Activated CD8-positive, alpha-beta memory T cell treated with anti-CD3 and anti-CD28 coated beads for 1 hour (primary cell): ENCODE measurements around the gene SLC29A2.
"Not testable (repeated sequence)": the region's sequence is repeated elsewhere in the genome, so short reads cannot be mapped to it uniquely, and the experiment has no call there.

Source experiments
- DNase-seq, 2 donors: peaks; one replicate each; pipeline ENCODE4 v3.0.0-alpha.2; 2020; ENCODE audit warnings: low read depth in 1 of 2; ENCODE audit errors: extremely low read depth in 1 of 2

The SLC29A2 gene

DNA sequence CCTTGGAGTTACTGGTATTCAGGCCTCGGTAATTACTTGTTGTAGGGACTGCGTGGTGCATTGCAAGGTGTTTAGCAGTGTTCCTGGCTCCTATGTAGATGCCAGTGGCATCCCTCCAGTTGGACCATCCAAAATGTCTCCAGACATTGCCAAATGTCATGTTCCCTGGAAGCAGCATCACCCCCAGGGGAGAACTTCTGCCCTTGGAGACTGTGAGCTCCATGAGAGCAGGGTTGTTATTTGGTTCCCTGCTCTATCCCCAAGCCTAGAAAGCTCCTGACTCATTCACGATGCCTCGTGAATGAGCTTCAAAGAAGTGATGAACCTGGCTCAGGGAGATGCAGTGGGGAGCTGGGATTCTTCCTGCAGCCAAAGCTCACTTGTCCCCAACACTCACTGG is 50.0 kb downstream of the SLC29A2 start:
- no peak for DNase-seq

- not testable (repeated sequence) for DNase-seq
These were observed 50.8 kb downstream of the SLC29A2 start for GRCh38 chr11:66320748-66321147.

DNA sequence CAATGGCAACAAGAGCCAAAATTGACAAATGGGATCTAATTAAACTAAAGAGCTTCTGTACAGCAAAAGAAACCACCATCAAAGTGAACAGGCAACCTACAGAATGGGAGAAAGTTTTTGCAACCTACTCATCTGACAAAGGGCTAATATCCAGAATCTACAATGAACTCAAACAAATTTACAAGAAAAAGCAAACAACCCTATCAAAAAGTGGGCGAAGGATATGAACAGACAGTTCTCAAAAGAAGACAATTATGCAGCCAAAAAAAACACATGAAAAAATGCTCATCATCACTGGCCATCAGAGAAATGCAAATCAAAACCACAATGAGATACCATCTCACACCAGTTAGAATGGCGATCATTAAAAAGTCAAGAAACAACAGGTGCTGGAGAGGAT is 51.3 kb downstream of the SLC29A2 start:
- DNase-seq, result not testable (repeated sequence)

- no peak for DNase-seq
These were observed 53.0 kb downstream of the SLC29A2 start for GRCh38 chr11:66318600-66318970.

DNA sequence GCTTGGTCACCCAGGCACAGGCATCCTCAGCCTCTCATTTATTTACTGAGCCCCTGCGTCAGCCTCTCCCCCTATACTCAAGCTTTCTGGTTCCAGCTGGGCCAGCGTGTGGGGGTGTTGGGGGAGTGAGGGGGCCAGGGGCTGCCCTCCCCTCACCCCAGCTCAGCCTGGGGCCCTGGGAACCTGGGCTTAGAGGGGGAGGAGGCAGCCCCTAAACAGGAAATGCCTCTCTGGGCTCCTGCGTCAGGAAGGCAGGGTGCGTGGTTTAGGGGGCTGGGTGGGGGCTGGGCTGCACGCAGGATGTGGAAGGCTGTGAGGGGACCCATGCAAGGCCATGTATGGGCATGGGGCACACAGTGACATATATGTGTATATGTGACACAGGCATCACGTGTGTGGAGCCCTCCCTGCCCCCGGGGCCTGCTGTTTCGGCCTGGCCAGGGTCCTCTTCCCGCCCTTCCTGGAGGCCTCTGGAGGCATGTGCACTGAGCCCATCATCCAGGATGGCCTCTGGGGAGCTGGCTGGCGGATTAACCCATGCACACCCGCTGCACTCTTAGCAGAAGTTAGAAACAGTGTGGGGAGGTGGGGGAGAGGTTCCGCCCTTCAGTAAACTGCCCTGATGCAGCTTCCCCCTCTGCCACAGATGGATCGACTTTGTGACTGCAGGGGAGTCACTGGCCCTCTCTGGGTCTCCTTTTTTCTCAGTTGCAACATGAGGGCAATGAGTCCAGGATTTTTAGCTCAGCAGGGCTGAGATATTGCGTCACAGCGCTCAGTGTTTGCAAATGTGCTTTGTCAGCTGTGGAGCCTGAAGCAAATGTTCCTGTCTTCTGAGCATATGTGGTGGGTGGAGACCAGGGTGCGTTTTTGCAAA is 53.6 kb downstream of the SLC29A2 start:
- peak; percentile 58 to 77 for DNase-seq

GRCh38 chr11:66317322-66317722 is 54.2 kb downstream of the SLC29A2 start:
- DNase-seq, result no peak

DNA sequence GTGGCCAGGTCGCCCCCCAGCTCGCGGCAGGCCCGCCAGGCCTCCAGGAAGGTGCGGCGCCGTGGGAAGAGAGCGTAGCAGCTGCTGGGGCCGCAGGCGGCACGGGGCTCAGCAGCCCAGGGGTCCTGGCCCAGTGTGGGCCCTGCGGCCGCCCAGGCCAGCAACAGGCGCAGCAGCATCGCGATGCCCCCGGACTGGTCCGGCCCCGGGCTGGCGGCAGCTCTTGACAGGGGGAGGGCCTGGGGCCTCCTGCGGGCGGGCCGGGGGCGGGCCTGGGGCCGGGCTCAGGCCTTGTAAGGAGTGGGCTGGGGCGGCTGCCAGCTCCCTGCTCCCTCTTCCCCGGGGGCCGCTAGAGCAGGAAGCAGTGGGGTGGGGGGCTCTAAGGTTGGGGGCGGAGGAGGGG is 54.7 kb downstream of the SLC29A2 start, which contains the start of gene CD248:
TSS of gene CD248 (minus strand) at position 196 of the 403 bp plus-strand sequence. CDS start at position 179, 17 bp downstream.
- DNase-seq, result no peak

- DNase-seq, result no peak
These were observed 55.4 kb downstream of the SLC29A2 start for GRCh38 chr11:66315921-66316811.

DNA sequence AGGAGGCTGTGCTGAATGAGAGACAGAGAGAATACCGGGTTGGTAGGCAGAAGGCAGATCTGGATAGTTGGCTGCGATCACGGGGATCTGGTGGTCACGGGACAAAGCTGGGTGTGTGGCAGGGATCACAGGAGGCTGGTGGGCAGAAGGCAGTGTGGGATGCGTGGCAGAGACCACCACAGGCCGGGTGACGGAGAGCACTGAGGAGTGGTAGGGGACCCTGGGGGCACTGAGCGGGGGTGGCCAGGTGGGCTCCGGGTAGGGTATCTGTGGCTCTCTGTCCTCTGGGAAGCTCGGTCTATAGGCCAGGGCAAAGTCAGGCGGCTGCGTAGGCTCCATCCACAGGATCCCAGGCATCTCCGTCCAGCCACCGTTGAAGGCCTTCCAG is 56.1 kb downstream of the SLC29A2 start:
- DNase-seq, result no peak

- DNase-seq, result no peak
These were observed 56.7 kb downstream of the SLC29A2 start for GRCh38 chr11:66314561-66315497.

- DNase-seq, result no peak
These were observed 57.4 kb downstream of the SLC29A2 start for GRCh38 chr11:66314186-66314501.

GRCh38 chr11:66313321-66314185 is 58.0 kb downstream of the SLC29A2 start:
- no peak for DNase-seq

DNA sequence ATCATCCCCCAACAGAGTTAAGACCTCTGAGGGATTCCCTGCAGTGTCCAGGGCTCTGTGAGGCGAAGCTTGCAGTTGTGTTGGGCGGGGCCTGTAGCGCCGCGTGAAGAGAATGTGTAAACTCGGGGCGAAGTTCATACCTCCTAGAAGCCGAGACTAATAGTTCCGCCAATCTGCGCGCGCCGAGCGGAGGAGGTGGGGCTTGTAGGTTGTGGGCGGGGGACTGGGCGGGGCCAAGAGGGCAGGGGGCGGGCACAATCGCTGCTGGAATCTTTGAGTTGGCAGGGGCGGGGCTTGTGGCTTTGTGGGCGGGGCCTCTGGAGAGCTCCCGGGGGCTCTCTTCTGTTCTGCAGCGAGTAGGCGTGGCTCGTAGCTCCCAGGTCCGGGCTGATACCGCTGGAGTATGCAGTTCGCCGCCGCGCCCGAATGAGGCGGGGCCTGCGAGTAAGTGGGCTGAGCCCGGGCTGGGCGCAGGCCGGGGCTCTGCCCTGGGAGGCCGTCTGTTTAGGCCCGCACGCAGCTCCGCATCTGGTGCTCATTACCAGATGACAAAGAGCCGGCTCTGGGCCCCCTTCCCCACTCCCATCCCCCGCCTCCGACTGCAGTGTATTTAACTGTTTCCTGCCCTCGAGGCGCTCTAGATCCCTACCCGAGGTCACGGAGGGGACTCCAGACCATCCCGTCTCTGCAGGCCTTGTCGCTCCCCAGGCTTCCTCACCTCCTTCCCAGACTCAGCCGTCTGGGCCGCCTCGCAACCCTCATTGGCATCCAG is 58.8 kb downstream of the SLC29A2 start:
- peak; percentile 97 to 99 for DNase-seq
